Hepatocyte (in vitro differentiated cells): ENCODE data around the gene TSEN2. TPM values are rescaled to one million over a fixed set of nuclear protein-coding genes. Genes with fewer than 3 reads are reported as not detected.

Source experiments
- DNase-seq: peaks from one replicate; pipeline ENCODE4 v3.0.0-alpha.2; 2016; ENCODE audit warnings: low spot score
- H2AFZ ChIP-seq: fragments of 200-600 bp; sonication (generic); 2 replicates; pipeline ENCODE4 v1.6.0; 2016; ENCODE audit warnings: antibody characterized with exemption, mild to moderate bottlenecking
- H3K27ac ChIP-seq: fragments of 200-600 bp; sonication (generic); 2 replicates; pipeline ENCODE4 v1.5.1; 2016; ENCODE audit warnings: mild to moderate bottlenecking
- H3K27me3 ChIP-seq: fragments of 200-600 bp; sonication (generic); 2 replicates; pipeline ENCODE4 v1.6.1; 2016
- H3K36me3 ChIP-seq: fragments of 200-600 bp; sonication (generic); replicated peaks from 2 replicates; pipeline ENCODE4 v1.5.1; 2016; ENCODE audit warnings: low read depth; ENCODE audit not compliant: insufficient read depth
- H3K4me1 ChIP-seq: fragments of 200-600 bp; sonication (generic); 2 replicates; pipeline ENCODE4 v1.5.1; 2016; ENCODE audit warnings: mild to moderate bottlenecking, moderate library complexity; ENCODE audit not compliant: insufficient read depth
- H3K4me2 ChIP-seq: fragments of 200-600 bp; sonication (generic); 2 replicates; pipeline ENCODE4 v1.6.0; 2016
- H3K4me3 ChIP-seq: fragments of 200-600 bp; sonication (generic); 2 replicates; pipeline ENCODE4 v1.5.1; 2016; ENCODE audit warnings: mild to moderate bottlenecking
- H3K79me2 ChIP-seq: fragments of 200-600 bp; sonication (generic); 2 replicates; pipeline ENCODE4 v1.6.0; 2017; ENCODE audit warnings: mild to moderate bottlenecking
- H3K9me2 ChIP-seq: fragments of 200-600 bp; sonication (generic); replicated peaks from 2 replicates; pipeline ENCODE4 v1.6.0; 2017; ENCODE audit warnings: mild to moderate bottlenecking; ENCODE audit not compliant: insufficient read depth
- H3K9me3 ChIP-seq: fragments of 200-600 bp; sonication (generic); 2 replicates; pipeline ENCODE4 v1.5.1; 2016; ENCODE audit warnings: low read depth, mild to moderate bottlenecking
- H4K20me1 ChIP-seq: fragments of 200-600 bp; sonication (generic); 2 replicates; pipeline ENCODE4 v1.6.0; 2016; ENCODE audit warnings: mild to moderate bottlenecking; ENCODE audit not compliant: insufficient read depth, poor library complexity, severe bottlenecking
- EZH2 ChIP-seq: fragments of 200-600 bp; sonication (generic); IDR thresholded peaks from 2 replicates; pipeline ENCODE4 v1.6.1; 2016; ENCODE audit warnings: antibody characterized with exemption, mild to moderate bottlenecking, borderline replicate concordance
- EZH2phosphoT487 ChIP-seq: fragments of 200-600 bp; sonication (generic); IDR thresholded peaks from one replicate; pipeline ENCODE4 v1.6.1; 2018; ENCODE audit warnings: antibody characterized with exemption, mild to moderate bottlenecking, low read depth, moderate library complexity; ENCODE audit not compliant: unreplicated experiment, severe bottlenecking
- WGBS: methylation state at CpG from one replicate; pipeline ENCODE4 v1.1.6; 2016; ENCODE audit warnings: low lambda C conversion rate; ENCODE audit errors: missing lambda C conversion rate; 5-methylcytosine and 5-hydroxymethylcytosine counted together
- polyA plus RNA-seq: library from polyadenylated mRNA; unstranded; fragments of >200 nt; fragmentation: Nextera tagmentation; extraction: Ambion mirVana; gene quantifications from 2 replicates; pipeline ENCODE4 v1.2.1, GENCODE V29; 2016
- total RNA-seq: library from RNA; depleted of rRNA; stranded (reverse); fragments of >200 nt; gene quantifications from 2 replicates; pipeline ENCODE4 v1.2.3, GENCODE V29; 2014
- TF ChIP-seq, protein P1 (sequence below): fragments of 200-600 bp; sonication (generic); IDR thresholded peaks from 2 replicates; pipeline ENCODE4 v1.5.1; 2016; ENCODE audit warnings: antibody characterized with exemption, mild to moderate bottlenecking; ENCODE audit not compliant: poor library complexity

TSEN2 gene
- total and polyA plus RNA-seq, 2 experiments from 2014 or later: 9.6 to 17.8 TPM

DNA sequence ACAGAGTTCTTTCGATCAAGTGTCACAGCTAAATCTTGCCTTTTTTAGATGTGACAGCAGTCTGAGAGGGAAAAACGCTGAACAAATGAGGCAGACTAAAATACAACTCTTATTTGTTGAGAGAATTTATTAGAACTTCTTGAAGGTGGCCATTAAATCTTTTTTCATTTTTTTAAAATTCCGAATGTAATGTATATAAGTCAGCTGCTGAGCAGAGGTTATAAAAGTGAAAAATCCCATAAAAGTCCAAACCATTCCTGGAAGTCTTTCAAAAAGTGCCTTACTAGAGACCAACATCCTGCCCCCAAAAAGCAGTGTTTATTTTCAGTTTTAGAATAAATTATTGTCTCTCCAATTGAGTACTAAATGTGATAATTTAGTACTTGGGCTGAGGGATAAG, 3.1 kb downstream of the TSEN2 start:
- TF ChIP-seq EZH2 (no peak), EZH2phosphoT487 (no peak)
- TF ChIP-seq, protein P1, sequence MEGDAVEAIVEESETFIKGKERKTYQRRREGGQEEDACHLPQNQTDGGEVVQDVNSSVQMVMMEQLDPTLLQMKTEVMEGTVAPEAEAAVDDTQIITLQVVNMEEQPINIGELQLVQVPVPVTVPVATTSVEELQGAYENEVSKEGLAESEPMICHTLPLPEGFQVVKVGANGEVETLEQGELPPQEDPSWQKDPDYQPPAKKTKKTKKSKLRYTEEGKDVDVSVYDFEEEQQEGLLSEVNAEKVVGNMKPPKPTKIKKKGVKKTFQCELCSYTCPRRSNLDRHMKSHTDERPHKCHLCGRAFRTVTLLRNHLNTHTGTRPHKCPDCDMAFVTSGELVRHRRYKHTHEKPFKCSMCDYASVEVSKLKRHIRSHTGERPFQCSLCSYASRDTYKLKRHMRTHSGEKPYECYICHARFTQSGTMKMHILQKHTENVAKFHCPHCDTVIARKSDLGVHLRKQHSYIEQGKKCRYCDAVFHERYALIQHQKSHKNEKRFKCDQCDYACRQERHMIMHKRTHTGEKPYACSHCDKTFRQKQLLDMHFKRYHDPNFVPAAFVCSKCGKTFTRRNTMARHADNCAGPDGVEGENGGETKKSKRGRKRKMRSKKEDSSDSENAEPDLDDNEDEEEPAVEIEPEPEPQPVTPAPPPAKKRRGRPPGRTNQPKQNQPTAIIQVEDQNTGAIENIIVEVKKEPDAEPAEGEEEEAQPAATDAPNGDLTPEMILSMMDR: no peak
- Histone ChIP-seq H2AFZ (no peak overlapping the region), H3K79me2 (peaks cover 21% of the 10 kb centered on the region), H3K27me3 (no peaks in the 10 kb centered on the region), H4K20me1 (no peaks in the 10 kb centered on the region), H3K27ac (no peak overlapping the region), H3K9me3 (no peaks in the 10 kb centered on the region), H3K36me3 (no peaks in the 10 kb centered on the region), H3K4me3 (no peak overlapping the region), H3K9me2 (no peaks in the 10 kb centered on the region), H3K4me2 (no peak overlapping the region), H3K4me1 (peaks cover 13% of the 10 kb centered on the region)
- DNase-seq: no peak
- 77% methylated on average over 3 of the region's 3 CpGs for WGBS

DNA sequence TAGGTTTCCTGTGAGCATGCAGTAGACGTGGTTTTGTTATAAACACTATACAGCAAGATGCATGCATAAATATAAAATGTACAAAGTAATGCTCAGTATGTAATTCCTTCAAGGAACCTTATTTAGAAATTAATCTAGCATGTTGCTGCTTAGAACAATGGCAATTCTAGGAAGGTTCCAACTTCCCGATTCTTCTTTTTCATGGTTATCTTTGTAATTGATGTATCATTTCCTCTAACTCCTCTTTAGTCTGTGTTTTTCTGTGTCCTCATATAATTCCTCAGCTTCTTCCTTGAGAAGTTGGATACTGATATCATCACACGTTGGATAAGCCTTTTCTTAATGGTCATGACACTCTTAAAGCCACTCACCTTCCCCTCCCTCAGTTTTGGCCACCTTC, 3.5 kb downstream of the TSEN2 start:
- Histone ChIP-seq H3K79me2 (peaks cover 21% of the 10 kb centered on the region), H3K4me1 (peaks cover 13% of the 10 kb centered on the region), H3K27ac (no peak overlapping the region), H3K9me3 (no peaks in the 10 kb centered on the region), H3K9me2 (no peaks in the 10 kb centered on the region), H3K27me3 (no peaks in the 10 kb centered on the region), H2AFZ (no peak overlapping the region), H4K20me1 (no peaks in the 10 kb centered on the region), H3K4me2 (no peak overlapping the region), H3K36me3 (no peaks in the 10 kb centered on the region), H3K4me3 (no peak overlapping the region)
- DNase-seq: no peak
- TF ChIP-seq, protein P1: no peak
- TF ChIP-seq EZH2 (no peak), EZH2phosphoT487 (no peak)
- 74% methylated on average over 3 of the region's 3 CpGs for WGBS

DNA sequence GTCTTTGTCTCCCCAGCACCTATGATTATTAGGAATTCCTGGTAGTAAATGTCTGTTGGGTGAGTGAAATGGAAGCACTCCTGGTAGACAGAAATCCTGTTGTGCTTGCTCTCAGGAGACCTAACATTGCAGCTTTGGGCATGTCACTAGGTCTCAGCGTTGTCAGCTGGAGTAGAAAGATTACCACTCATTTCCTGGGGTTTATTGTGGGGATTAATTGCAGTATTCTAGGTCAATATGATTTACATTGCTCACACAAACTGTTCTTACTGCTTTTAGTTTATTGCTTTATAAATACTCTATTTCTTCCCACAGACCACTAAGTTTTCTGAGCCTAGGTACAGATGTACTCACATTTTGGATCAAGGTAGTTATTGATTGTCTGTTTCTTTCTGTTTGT, 5.1 kb downstream of the TSEN2 start:
- H3K36me3 ChIP-seq: no peaks in the 10 kb centered on the region
- no peaks in the 10 kb centered on the region for H3K9me2 ChIP-seq
- no peaks in the 10 kb centered on the region for H3K27me3 ChIP-seq
- TF ChIP-seq, protein P1: no peak
- TF ChIP-seq EZH2phosphoT487 (no peak), EZH2 (no peak)
- H4K20me1 ChIP-seq: no peaks in the 10 kb centered on the region
- peaks cover 5% of the 10 kb centered on the region for H3K4me1 ChIP-seq
- H3K4me2 ChIP-seq: no peak overlapping the region
- H3K79me2 ChIP-seq: peaks cover 21% of the 10 kb centered on the region
- no peaks in the 10 kb centered on the region for H3K9me3 ChIP-seq
- H3K4me3 ChIP-seq: no peak overlapping the region
- H2AFZ ChIP-seq: no peak overlapping the region
- WGBS: 88% methylated on average over 1 of the region's 1 CpG
- peak overlapping the region; percentile 8 for H3K27ac ChIP-seq
- DNase-seq: no peak

DNA sequence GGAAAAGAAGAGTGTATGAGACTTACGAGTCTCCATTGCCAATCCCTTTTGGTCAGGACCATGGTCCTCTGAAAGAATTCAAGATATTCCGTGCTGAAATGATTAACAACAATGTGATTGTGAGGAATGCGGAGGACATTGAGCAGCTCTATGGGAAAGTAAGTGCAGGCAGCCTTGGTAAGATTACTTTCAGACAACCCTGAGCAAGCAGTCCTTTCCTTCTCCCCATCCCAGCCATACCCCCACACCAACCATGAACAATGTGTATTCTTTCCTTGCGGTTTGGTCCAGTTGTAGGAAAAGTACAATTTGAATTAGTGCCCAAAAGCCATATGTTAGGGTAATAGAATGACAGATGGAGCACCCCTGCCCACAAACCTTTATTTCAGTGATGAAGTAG, 5.6 kb downstream of the TSEN2 start:
- no peak for DNase-seq
- no peak for TF ChIP-seq EZH2phosphoT487
- TF ChIP-seq EZH2: no peak
- TF ChIP-seq, protein P1: no peak
- 84% methylated on average over 4 of the region's 4 CpGs for WGBS
- Histone ChIP-seq H3K4me2 (no peak overlapping the region), H3K4me3 (no peak overlapping the region), H3K36me3 (no peaks in the 10 kb centered on the region), H4K20me1 (no peaks in the 10 kb centered on the region), H3K4me1 (peaks cover 5% of the 10 kb centered on the region), H3K9me3 (no peaks in the 10 kb centered on the region), H3K27ac (peak overlapping the region; percentile 8), H3K9me2 (no peaks in the 10 kb centered on the region), H2AFZ (no peak overlapping the region), H3K79me2 (peaks cover 21% of the 10 kb centered on the region), H3K27me3 (no peaks in the 10 kb centered on the region)
